ENCODE results near the gene SRP54.

GRCh38 chr14:34937442-34937841, 45.4 kb upstream of the SRP54 start:
- no peak for TF ChIP-seq EZH2 (IDR thresholded peaks at IDR 0.05; ENCODE audit: low read length, missing control alignments)
- no peak for TF ChIP-seq CTCF (conservative IDR thresholded peaks at IDR 0.05 in 1 of 2, IDR thresholded peaks at IDR 0.05 in 1 of 2; ENCODE audit: low read depth in 1 of 2, low read length in 2 of 2)

All from fibroblast of lung (primary cell).